Hindlimb muscle (tissue), 1 donor: ENCODE measurements around the gene ATP6V1A. TPM values are rescaled to one million over a fixed set of nuclear protein-coding genes. Genes with fewer than 3 reads are reported as not detected.
A peak's percentile ranks its signal among the peaks of the same experiment; 100 is the strongest.
"Not testable (repeated sequence)": the region's sequence is repeated elsewhere in the genome, so short reads cannot be mapped to it uniquely, and the experiment has no call there.

Experiments
- DNase-seq: peaks from one replicate; pipeline ENCODE4 v3.0.0-alpha.2; 2013
- polyA plus RNA-seq: library from polyadenylated mRNA; unstranded; fragments of 120-200 nt; gene quantifications from one replicate; pipeline ENCODE4 v1.2.1, GENCODE V29; 2013; ENCODE audit not compliant: insufficient read length

Gene ATP6V1A
- polyA plus RNA-seq, 1 donor = 14.7 TPM

DNA sequence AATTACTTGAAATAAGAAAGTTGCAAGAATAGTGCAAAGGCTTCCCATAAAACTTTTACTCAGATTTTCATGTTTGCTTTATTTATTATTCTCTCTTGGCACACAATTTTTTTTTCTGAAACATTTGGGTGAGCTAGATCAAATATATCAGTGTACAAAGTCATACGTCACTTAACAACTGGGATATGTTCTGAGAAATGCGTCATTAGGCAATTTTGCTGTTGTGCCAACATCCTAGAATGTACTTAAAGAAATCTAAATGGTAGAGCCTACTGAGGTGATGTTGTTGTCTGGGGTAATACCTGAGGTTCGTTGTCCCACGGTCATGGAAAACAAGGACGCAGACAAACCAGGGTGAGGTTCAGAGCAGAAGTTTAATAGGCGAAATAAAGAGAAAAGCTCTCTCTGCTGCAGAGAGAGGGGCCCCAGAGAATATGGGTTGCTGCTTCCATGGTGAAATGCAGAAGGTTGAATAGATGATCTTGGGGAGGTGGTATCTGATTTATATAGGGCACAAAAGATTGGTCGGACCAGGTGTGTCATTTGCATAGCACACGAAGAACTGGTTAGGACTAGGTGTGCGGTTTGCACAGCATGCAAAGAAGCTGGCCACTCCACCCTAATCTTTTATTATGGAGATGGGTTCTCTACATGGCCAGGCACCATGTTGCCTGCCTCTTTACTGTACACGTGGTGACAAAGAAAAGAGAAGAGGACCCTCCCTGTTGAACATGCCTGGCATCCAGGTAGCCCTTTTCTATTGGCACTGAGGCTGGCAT is 82.9 kb downstream of the ATP6V1A start:
- DNase-seq = no peak

DNA sequence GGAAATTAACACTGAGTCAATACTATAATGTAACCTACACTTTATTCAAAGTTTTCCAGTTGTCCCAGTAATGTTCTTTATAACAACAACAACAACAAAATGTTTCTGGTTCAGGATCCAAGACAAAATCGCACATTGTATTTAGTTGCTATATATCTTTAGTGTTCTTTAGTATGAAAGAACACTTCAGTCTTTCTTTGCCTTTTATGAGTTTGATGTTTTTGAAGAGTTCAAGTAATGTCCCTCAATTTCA is 84.2 kb downstream of the ATP6V1A start:
- no peak for DNase-seq

DNA sequence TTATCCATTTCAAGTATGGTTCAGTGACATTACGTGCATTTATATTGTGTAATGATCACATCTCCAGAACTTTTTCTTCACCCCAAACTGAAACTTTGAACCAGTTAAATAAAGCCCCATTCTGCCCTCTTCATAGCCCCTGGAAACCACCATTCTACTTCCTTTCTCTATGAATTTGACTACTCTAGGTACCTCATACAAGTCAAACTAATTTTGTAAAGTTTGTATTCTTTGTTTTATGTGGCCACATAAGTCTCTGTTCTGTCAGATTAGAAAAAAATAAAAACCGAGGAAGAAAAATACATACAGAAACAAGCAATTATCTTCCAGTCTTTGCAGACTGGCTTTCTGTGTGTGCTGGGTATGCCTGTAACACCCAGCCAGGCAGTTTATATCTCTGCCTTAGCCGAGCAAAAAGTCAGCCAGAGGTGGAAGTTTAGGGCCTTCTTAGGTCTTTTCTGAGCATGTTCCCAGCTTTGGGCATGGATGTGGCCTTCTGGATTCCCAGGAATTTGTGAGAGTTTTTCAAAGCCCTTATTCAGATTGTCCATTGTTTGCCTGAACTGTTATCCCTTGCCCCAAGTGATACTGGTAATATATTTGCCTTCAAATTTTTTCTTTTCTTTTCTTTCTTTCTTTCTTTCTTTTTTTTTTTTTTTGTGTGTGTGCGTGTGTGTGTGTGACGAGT is 85.8 kb downstream of the ATP6V1A start:
- DNase-seq = no peak

DNA sequence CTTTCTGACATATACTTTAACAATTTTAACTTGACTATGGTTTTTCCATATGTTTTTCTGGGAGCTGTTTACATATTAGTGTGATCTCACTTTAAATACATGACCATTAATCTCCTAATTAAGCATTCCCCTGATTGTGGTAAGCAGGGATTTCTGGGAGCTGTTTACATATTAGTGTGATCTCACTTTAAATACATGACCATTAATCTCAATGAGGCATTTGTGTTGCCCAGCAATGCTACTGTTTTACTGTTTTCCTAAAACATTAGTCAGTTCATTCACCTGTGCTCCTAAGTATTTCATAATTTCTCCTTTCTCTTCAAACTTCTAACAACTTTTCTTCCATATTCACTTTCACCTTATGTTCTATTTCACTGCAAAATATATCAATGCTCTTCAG is 88.1 kb downstream of the ATP6V1A start:
- DNase-seq = no peak

DNA sequence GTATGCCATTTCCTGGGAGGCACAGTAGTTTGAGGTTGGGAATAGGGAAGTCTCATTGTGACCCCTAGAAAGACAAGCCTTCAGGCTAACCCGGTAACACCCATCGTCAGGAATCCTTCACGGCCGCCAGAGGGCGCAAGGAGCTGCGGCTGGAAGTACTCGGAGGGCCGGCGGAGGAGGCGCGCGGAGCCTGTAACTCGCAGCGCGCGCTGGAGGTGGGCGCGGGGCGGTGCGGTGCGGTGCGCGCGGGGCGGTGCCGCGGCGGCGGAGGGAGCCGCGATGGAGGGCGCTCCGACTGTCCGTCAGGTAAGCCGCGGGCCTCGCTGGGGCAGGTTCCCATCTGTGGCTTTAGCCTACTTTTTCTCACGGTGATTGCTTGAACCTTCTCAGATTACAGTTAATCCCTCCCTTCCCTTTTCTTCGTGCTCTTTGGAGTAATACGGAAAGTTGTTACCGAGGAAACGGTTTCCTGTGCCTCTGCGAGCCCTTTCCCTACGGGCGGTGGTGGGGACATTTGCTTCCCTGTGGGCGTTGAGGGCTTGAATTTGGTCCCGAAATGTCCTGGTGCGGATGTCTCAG is 91.9 kb downstream of the ATP6V1A start, which contains the start of gene GRAMD1C:
GRAMD1C (plus strand) TSS at position 158 of the 579 bp plus-strand sequence; CDS start at position 280, 122 bp downstream.
- DNase-seq = peak; percentile 90

DNA sequence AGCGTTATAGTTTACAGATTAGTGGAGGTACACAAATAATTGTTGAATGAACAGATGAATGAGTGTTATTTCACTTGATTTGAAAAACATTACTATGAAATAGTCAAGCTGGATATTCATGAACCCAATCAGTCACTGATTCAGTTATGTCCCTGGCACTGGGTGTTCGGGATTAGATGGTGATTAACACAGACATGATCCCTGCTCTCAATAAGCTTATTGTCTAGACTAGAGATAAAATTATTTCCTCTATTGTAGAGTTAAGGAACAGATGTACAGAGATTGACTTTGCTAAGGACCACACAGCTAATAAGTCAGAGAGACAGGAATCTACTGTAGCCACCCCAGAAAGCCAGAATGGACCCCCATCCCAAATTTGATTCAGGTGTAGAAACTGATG is 92.7 kb downstream of the ATP6V1A start:
- no peak for DNase-seq

DNA sequence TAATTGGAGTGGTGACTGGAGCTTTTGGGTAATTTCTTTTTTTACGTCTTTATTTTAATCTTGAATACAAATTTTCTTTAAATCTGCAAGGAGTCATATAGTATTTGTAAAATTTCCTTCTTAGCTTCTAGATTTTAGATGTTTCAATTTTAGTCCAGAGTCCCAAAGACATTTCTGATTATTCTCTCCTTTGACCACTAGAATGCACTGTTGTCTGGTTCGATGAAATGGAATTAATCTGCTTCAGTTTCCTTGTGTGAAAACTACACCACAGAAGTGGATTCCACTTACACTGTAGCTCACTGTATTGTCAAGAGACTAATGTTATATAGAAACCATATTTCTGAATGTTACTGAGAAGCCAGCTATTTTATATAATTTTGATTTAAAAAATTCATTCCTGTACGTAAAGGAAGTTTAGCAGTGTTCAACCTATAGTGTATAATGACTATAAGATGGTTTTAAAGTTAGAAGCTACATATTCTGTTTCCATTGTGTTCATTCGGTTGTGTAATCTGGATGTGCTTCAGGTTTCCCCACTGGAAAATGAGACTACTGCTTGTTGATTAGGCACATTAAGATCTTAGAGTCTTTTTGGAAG is 97.9 kb downstream of the ATP6V1A start:
- DNase-seq = peak; percentile 11

DNA sequence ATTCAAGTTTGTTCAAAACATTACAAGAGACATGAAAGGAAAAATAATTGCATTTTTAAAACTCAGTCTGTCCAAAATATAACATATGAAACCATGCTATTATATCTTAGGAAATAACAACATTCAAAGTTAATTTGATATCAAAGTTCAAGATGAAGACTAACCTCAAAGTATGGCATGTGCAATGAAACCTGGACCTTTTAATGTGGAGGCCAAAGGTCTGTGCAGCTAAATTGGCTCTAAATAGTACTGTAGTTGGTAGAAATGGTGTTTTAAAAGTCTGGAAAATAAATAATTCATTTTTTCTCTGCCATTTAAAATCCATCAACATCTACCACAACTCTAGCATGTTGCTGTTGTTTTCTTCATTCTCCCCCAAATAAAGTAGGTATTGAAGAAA is 100.4 kb downstream of the ATP6V1A start:
- DNase-seq = no peak

DNA sequence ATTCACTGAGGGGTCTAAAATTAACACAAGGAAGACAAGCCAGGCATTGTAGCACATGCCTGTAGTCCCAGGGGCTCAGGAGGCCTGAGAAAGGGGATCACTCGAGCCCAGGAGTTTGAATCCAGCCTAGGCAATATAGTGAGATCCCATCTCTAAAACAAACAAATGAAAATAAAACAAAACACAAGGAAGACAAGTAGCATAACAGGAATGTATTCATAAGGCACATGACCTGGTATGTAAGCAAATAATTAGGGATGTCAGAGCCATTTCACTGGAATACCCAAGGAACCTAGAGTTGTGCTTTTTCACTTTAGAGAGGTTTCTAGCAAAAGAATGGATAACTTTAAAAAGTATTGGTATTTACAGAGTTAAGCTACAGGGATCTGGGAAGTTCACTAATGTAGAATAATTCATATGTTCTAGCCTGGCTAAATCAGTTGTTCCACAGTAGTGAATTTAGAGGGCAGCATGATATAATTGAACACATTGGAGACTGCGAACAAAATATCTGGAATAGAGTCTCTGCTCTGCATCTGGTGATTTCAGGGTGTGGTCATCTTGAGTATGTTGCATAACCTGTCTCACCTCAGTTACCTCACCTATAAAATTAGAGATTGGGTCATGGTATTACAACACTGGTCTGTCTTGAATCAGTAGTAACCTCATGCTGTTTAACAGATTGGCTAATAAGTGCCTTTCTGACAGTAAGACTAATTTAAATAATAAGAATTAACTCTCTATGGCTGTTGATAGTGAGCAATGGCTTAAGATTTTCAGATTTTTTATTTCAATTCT is 101.0 kb downstream of the ATP6V1A start:
- no peak for DNase-seq

DNA sequence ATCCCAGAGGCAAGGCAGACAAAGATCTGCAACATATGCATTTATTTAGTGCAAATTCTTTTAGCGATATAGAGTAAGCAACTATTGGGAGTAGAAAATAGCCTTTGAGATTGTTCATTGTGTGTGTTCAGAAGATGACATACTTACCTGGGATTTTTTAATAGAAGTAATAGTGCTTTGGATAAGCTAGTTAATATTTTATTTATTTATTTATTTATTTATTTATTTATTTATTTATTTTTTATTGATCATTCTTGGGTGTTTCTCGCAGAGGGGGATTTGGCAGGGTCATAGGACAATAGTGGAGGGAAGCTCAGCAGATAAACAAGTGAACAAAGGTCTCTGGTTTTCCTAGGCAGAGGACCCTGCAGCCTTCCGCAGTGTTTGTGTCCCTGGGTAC is 102.2 kb downstream of the ATP6V1A start:
- DNase-seq = not testable (repeated sequence)

DNA sequence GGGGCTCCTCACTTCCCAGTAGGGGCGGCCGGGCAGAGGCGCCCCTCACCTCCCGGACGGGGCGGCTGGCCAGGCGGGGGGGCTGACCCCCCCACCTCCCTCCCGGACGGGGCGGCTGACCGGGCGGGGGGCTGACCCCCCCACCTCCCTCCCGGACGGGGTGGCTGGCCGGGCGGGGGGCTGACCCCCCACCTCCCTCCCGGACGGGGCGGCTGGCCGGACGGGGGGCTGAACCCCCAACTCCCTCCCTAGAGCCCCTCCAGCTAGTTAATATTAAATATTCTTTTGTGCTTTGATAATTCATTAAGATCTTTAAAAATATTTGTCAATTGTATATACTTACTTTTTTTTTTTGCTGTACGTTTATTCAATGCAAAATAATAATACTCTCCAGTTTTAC is 103.0 kb downstream of the ATP6V1A start:
- DNase-seq = not testable (repeated sequence)

DNA sequence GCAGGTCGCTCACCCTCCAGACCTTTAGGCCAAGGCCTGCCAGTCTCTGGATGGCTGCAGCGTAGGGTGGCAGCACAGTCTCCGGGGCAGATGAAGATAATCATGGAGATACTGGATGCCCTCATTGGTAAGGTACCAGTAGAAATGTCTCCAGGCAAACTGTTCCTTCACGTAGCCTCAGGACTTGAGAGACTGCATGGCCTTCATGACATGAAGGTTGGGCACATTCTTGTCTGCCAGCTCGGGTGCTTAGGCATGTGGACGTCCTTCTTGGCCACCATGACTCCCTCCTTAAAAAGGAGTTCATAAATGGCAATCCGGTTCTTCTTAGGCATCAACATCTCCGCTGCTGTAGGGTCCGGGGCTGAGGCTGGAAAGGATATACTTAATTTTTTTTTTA is 103.6 kb downstream of the ATP6V1A start:
- not testable (repeated sequence) for DNase-seq

DNA sequence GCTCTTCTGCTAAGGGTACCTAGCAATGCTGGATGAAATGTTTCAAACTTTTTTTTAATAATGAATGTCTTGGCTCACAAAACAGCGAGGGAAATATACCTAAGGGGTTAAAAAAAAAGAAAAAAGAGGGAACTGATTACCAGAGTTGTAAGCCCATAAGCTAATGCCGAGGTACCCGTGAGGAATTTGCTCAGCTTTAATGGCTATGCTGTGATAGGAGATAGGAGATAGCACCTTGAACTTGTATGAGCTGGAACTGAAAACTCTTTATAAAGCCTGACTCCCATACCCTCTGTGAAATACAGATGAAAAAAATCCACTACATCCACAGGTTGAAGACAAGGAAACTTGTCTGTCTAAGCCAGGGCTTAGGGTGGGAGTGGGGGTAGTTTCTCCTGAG is 105.7 kb downstream of the ATP6V1A start:
- no peak for DNase-seq

Other genes starting within 250 kb of the ATP6V1A start
- gene SPICE1, start 231.9 kb upstream of the ATP6V1A start, polyA plus RNA-seq = 8.6 TPM
- gene SIDT1, start 214.5 kb upstream of the ATP6V1A start, polyA plus RNA-seq = 1.7 TPM
- 19.3 TPM for gene USF3, start 50.4 kb upstream of the ATP6V1A start, polyA plus RNA-seq
- gene NAA50, start 786 bp upstream of the ATP6V1A start, polyA plus RNA-seq = 150 TPM
- 1.7 TPM for gene GRAMD1C, start 91.8 kb downstream of the ATP6V1A start, polyA plus RNA-seq
- 0.94 TPM for gene ZDHHC23, start 201.0 kb downstream of the ATP6V1A start, polyA plus RNA-seq